A549 (cell line): ENCODE data around the gene ATF5.

Experiments used
- TF ChIP-seq, protein P1 (sequence below): fragments of >200 bp; sonication (Bioruptor Twin); formaldehyde crosslinking; IDR thresholded peaks from 3 replicates; pipeline ENCODE4 v1.5.1; 2016
- TF ChIP-seq, protein P2 (sequence below): fragments of 250-450 bp; sonication (Bioruptor Pico); IDR thresholded peaks from 2 replicates; pipeline ENCODE4 v1.5.0; 2021; ENCODE audit warnings: mild to moderate bottlenecking, moderate library complexity, borderline replicate concordance

DNA sequence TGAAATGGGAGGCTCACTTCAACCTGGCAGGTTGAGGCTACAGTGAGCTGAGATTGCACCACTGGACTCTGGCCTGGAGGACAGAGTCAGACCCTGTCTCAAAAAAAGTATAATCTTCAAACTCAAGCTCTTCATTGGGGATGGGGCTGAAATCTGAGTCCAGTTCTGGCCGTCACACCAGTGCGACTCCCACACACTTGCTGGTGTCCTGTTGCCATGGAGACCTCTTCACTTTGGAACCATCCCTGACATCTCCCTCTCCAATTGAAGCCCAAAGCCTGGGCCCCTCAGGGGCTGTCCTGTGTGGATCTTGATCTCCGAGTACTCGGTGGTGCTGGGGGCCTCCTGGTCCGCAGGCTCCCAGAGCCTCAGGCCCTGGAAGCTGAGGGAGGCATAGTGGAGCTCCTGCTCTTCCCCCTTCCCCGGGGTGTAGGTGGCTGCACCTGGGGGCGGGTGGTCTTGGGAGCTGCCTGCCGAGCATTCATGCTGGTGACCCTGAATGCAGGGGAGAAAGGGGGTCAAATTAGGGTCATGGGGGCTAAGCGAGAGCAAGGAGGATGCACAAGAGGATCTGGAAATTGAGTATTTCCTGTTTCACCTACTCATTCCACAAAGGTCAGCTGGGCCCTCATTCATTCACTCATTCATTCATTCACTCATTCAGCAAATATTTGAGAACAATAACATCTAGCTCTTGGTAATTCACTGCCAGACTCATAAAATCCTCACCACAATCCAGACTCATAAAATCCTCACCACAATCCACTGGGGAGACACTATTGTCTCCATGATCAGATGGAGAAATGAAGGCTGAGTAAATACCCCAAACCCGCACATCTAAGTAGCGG is 21.0 kb downstream of the ATF5 start:
- TF ChIP-seq, protein P1, sequence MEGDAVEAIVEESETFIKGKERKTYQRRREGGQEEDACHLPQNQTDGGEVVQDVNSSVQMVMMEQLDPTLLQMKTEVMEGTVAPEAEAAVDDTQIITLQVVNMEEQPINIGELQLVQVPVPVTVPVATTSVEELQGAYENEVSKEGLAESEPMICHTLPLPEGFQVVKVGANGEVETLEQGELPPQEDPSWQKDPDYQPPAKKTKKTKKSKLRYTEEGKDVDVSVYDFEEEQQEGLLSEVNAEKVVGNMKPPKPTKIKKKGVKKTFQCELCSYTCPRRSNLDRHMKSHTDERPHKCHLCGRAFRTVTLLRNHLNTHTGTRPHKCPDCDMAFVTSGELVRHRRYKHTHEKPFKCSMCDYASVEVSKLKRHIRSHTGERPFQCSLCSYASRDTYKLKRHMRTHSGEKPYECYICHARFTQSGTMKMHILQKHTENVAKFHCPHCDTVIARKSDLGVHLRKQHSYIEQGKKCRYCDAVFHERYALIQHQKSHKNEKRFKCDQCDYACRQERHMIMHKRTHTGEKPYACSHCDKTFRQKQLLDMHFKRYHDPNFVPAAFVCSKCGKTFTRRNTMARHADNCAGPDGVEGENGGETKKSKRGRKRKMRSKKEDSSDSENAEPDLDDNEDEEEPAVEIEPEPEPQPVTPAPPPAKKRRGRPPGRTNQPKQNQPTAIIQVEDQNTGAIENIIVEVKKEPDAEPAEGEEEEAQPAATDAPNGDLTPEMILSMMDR, result no peak
- TF ChIP-seq, protein P2, sequence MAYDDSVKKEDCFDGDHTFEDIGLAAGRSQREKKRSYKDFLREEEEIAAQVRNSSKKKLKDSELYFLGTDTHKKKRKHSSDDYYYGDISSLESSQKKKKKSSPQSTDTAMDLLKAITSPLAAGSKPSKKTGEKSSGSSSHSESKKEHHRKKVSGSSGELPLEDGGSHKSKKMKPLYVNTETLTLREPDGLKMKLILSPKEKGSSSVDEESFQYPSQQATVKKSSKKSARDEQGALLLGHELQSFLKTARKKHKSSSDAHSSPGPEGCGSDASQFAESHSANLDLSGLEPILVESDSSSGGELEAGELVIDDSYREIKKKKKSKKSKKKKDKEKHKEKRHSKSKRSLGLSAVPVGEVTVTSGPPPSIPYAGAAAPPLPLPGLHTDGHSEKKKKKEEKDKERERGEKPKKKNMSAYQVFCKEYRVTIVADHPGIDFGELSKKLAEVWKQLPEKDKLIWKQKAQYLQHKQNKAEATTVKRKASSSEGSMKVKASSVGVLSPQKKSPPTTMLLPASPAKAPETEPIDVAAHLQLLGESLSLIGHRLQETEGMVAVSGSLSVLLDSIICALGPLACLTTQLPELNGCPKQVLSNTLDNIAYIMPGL, result no peak
